ENCODE data around the gene SENP7.
"Not testable (repeated sequence)": the region's sequence is repeated elsewhere in the genome, so short reads cannot be mapped to it uniquely, and the experiment has no call there.

Gene SENP7

GRCh38 chr3:101310978-101311375 lies 202.0 kb downstream of the SENP7 start:
- Histone ChIP-seq H3K36me3 (ENCODE audit: insufficient read depth) (no peaks in the 10 kb centered on the region), H3K27ac (no peak overlapping the region), H2AFZ (ENCODE audit: low read depth) (no peak overlapping the region), H3K4me2 (no peak overlapping the region), H3K79me2 (ENCODE audit: insufficient read depth, low read depth) (no peaks in the 10 kb centered on the region), H3K27me3 (ENCODE audit: insufficient read depth, low read depth) (no peaks in the 10 kb centered on the region), H4K20me1 (ENCODE audit: insufficient read depth) (no peaks in the 10 kb centered on the region), H3K4me3 (IDR thresholded peaks at IDR 0.05; ENCODE audit: insufficient read depth, low read depth, low read length) (no peak overlapping the region), H3K4me1 (ENCODE audit: low read depth, poor library complexity, severe bottlenecking) (no peaks in the 10 kb centered on the region), H3K9ac (no peak overlapping the region)
- TF ChIP-seq, protein P1, sequence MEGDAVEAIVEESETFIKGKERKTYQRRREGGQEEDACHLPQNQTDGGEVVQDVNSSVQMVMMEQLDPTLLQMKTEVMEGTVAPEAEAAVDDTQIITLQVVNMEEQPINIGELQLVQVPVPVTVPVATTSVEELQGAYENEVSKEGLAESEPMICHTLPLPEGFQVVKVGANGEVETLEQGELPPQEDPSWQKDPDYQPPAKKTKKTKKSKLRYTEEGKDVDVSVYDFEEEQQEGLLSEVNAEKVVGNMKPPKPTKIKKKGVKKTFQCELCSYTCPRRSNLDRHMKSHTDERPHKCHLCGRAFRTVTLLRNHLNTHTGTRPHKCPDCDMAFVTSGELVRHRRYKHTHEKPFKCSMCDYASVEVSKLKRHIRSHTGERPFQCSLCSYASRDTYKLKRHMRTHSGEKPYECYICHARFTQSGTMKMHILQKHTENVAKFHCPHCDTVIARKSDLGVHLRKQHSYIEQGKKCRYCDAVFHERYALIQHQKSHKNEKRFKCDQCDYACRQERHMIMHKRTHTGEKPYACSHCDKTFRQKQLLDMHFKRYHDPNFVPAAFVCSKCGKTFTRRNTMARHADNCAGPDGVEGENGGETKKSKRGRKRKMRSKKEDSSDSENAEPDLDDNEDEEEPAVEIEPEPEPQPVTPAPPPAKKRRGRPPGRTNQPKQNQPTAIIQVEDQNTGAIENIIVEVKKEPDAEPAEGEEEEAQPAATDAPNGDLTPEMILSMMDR (conservative IDR thresholded peaks at IDR 0.05; ENCODE audit: low read depth, low read length): no peak

GRCh38 chr3:101308147-101308772 lies 204.8 kb downstream of the SENP7 start:
- not testable (repeated sequence) for H3K4me2 ChIP-seq; H3K36me3 ChIP-seq (ENCODE audit: insufficient read depth); H3K9ac ChIP-seq; H3K79me2 ChIP-seq (ENCODE audit: insufficient read depth, low read depth); H2AFZ ChIP-seq (ENCODE audit: low read depth); H4K20me1 ChIP-seq (ENCODE audit: insufficient read depth); H3K4me1 ChIP-seq (ENCODE audit: low read depth, poor library complexity, severe bottlenecking); H3K4me3 ChIP-seq (IDR thresholded peaks at IDR 0.05; ENCODE audit: insufficient read depth, low read depth, low read length); H3K27ac ChIP-seq; H3K27me3 ChIP-seq (ENCODE audit: insufficient read depth, low read depth)

GRCh38 chr3:101303836-101304235 lies 209.2 kb downstream of the SENP7 start:
- H3K4me2 ChIP-seq: no peak overlapping the region
- H4K20me1 ChIP-seq (ENCODE audit: insufficient read depth): no peaks in the 10 kb centered on the region
- no peak overlapping the region for H2AFZ ChIP-seq (ENCODE audit: low read depth)
- H3K4me3 ChIP-seq (IDR thresholded peaks at IDR 0.05; ENCODE audit: insufficient read depth, low read depth, low read length): no peak overlapping the region
- TF ChIP-seq, protein P1 (conservative IDR thresholded peaks at IDR 0.05; ENCODE audit: low read depth, low read length): no peak
- no peaks in the 10 kb centered on the region for H3K79me2 ChIP-seq (ENCODE audit: insufficient read depth, low read depth)
- H3K9ac ChIP-seq: no peak overlapping the region
- no peaks in the 10 kb centered on the region for H3K4me1 ChIP-seq (ENCODE audit: low read depth, poor library complexity, severe bottlenecking)
- H3K27me3 ChIP-seq (ENCODE audit: insufficient read depth, low read depth): no peaks in the 10 kb centered on the region
- no peak overlapping the region for H3K27ac ChIP-seq
- no peaks in the 10 kb centered on the region for H3K36me3 ChIP-seq (ENCODE audit: insufficient read depth)

DNA sequence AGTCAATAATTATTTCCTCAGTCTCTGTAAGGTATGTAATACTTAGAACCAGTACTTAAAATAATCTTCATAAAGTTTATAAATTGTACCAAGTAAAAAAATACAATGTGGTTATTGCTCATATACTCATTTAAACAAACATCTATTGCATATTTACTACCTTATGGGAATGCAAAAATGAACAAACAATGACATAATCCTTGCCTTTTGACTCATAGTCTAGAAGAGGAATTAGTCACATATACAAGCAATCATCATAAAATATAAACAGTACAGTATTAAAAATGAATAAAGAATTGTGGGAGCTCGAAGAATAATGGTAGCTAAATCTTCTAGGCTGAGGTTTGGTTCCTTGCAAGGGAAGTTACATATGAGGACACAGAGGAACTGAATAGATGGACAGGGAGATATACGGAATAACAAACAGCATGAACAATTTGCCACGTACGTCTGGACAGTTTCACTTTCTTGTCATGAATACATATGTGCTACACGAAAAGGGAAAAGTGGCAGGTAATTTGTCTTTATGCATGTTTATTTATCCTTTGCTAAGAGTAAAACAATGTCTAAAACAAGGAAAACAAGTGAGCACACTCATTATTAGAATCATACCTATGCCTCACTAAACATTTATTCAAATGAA lies 209.8 kb downstream of the SENP7 start:
- no peak overlapping the region for H2AFZ ChIP-seq (ENCODE audit: low read depth)
- no peaks in the 10 kb centered on the region for H4K20me1 ChIP-seq (ENCODE audit: insufficient read depth)
- TF ChIP-seq, protein P1 (conservative IDR thresholded peaks at IDR 0.05; ENCODE audit: low read depth, low read length): no peak
- no peaks in the 10 kb centered on the region for H3K79me2 ChIP-seq (ENCODE audit: insufficient read depth, low read depth)
- H3K27me3 ChIP-seq (ENCODE audit: insufficient read depth, low read depth): no peaks in the 10 kb centered on the region
- no peak overlapping the region for H3K4me3 ChIP-seq (IDR thresholded peaks at IDR 0.05; ENCODE audit: insufficient read depth, low read depth, low read length)
- no peak overlapping the region for H3K4me2 ChIP-seq
- H3K4me1 ChIP-seq (ENCODE audit: low read depth, poor library complexity, severe bottlenecking): no peaks in the 10 kb centered on the region
- no peaks in the 10 kb centered on the region for H3K36me3 ChIP-seq (ENCODE audit: insufficient read depth)
- H3K9ac ChIP-seq: no peak overlapping the region
- H3K27ac ChIP-seq: no peak overlapping the region

GRCh38 chr3:101300073-101300472 lies 212.9 kb downstream of the SENP7 start:
- no peaks in the 10 kb centered on the region for H3K79me2 ChIP-seq (ENCODE audit: insufficient read depth, low read depth)
- no peaks in the 10 kb centered on the region for H3K27me3 ChIP-seq (ENCODE audit: insufficient read depth, low read depth)
- no peaks in the 10 kb centered on the region for H3K36me3 ChIP-seq (ENCODE audit: insufficient read depth)
- TF ChIP-seq, protein P1 (conservative IDR thresholded peaks at IDR 0.05; ENCODE audit: low read depth, low read length): no peak
- no peaks in the 10 kb centered on the region for H4K20me1 ChIP-seq (ENCODE audit: insufficient read depth)
- no peaks in the 10 kb centered on the region for H3K4me1 ChIP-seq (ENCODE audit: low read depth, poor library complexity, severe bottlenecking)
- no peak overlapping the region for H2AFZ ChIP-seq (ENCODE audit: low read depth)
- H3K9ac ChIP-seq: no peak overlapping the region
- H3K27ac ChIP-seq: no peak overlapping the region
- H3K4me2 ChIP-seq: no peak overlapping the region
- no peak overlapping the region for H3K4me3 ChIP-seq (IDR thresholded peaks at IDR 0.05; ENCODE audit: insufficient read depth, low read depth, low read length)

Data from KMS-11 (cell line).